HG03439 (cell line): Measurements from ENCODE around the gene HEATR1.
"Not testable (repeated sequence)": the region's sequence is repeated elsewhere in the genome, so short reads cannot be mapped to it uniquely, and the experiment has no call there.

Source experiments
- ATAC-seq: cut with Tn5 transposase; IDR thresholded peaks from one replicate; pipeline ENCODE4 v1.9.1; 2021; ENCODE audit warnings: mild to moderate bottlenecking, moderate library complexity; ENCODE audit not compliant: unreplicated experiment

HEATR1 gene

GRCh38 chr1:236515443-236515958 is 88.8 kb downstream of the HEATR1 start:
- ATAC-seq = no peak

- no peak for ATAC-seq
These were observed 89.4 kb downstream of the HEATR1 start for GRCh38 chr1:236514703-236515442.

GRCh38 chr1:236511735-236512418 is 92.4 kb downstream of the HEATR1 start:
- no peak for ATAC-seq

DNA sequence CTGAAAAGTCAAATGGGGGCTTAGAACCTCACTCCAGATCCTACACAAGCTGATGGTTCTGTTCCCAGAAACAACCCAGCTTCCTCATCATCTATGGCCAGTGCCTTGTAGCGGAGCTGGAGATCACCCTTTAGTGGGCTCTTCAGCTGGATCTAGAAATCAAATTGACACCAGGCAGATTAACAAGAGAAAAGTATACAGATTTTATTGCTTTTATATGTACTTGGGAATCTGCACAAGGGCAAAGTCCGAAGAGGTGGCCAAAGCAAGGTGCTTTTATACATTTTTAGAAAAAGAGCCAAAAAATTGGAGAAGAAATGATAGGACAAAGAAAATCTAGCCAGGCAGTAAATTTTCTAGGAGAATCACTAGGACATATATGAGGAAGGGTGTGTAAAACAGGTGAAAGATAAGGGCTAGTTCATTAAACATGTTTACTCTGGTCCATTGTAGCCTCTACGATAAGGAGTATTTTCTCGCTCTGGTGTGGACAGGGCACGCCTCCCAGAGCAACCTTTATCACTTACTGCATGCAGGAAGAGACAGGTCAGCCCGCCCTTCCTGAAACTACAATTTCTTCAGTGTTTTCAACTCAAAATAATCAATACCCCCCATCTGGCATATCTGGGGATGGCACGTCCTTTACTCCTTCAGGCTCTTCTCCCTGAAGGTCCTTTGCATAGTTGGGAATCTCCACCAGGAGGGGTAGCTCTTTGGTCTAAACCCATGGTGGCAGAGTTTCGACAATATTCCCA is 94.5 kb downstream of the HEATR1 start:
- no peak for ATAC-seq

DNA sequence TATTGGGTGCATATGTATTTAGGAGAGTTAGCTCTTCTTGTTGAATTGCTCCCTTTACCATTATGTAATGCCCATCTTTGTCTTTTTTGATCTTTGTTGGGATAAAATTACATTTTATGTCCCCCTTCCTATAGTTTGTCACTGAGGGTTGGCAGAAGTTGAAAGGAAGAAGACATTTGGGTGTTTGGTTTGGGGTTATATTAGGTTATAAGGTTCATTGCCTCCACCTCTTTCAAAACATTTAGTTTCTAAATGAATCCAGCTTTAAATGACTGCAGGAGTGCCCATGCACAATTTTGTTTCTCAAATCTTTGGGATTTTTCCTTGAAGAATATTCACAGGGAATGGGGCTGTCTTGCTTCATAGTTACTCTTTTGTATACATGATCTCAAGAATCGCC is 95.1 kb downstream of the HEATR1 start:
- ATAC-seq = no peak

DNA sequence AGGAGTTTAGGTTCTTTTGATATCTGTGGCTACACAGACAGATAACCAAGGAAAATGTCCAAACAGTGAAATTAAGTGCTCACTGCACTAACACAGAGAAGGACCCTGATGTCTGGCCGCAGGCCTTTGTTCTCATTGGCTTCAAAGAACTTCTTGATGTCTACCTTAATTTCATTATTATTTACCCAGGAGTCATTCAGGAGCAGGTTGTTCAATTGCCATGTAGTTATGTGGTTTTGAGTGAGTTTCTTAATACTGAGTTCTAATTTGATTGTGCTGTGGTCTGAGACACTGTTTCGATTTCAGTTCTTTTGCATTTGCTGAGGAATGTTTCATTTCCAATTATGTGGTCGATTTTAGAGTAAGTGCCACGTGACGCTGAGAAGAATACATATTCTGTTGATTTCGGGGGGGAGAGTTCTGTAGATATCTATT is 95.7 kb downstream of the HEATR1 start:
- ATAC-seq = no peak

DNA sequence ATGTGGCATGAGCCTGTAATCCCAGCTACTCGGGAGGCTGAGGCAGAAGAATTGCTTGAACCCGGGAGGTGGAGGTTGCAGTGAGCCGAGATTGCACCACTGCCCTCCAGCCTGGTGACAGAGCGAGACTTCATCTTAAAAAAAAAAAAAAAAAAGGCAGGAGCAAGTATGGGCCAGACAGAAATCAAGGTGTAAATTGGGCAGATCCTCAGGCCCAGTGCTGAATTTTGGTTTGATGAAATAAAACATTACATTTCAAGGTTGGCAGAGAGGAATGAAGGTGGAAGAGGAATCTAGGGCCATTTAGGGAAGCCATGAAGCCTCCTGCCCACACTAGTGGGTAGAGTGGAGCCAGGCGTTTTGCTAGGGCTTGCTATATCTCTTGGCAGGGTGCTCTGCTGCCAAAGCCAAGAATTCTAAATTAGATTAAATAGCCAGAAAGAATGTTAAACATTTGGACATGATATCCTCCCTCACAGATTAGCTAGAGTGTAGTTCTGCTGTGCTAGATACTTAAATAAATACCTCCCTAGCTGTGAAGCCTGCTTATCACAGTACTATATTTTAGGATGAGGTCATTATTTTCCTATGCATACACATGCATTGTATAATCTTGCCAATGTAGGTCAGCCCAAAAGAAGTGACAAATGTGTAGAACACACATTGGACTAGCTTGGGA is 97.2 kb downstream of the HEATR1 start:
- no peak for ATAC-seq

- not testable (repeated sequence) for ATAC-seq
These were observed 100.0 kb downstream of the HEATR1 start for GRCh38 chr1:236504338-236504737.

DNA sequence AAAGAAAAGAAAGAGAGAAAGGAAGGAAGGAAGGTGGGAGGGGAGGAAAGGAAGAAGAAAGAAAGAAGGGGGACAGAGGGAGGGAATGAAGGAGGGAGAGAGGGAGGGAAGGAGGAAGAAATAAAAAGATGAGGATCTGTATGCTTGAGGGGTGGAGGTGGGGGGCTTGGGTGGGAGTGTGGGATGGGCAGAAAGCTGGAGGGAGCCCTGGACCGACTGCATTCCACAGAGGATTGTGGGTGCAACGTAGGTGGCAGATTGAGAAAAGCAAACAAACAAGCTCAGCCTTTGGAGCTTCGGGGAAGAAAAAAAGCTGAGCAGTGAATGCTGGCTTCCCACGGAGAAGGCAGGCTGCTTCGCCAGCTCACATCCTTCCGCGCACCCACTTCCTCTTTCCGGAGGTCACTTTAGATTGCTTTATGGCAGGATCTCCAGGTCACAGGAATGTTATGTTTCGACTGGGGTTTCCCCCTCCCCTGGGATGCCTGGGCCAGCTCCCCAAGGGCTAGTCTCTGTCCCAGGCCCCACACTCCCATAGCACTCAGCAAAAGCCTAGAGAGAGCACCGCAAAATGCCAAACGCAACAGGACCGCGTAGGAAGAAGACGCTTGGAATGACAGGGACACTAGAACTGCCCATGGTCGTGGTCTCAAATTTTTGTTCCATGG is 101.2 kb downstream of the HEATR1 start:
- no peak for ATAC-seq

DNA sequence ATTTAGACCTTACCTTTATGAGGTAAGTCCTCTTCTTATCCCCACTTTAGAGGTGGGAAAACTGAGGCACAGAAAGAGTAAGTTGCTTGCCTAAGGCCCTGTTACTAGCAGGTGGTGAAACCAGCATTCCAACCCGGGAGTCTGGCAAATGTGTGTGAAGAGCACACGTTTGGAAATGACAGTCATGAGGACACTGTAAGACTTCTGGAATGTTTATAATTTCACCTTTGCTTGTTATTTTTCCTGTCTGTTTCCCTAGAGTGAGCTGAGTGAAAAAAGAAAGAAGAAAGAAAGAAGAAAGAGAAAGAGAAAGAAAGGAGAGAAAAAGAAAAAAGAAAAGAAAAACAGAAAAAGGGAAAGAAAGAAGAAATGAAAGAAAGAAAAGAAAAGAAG is 101.7 kb downstream of the HEATR1 start:
- ATAC-seq = no peak

DNA sequence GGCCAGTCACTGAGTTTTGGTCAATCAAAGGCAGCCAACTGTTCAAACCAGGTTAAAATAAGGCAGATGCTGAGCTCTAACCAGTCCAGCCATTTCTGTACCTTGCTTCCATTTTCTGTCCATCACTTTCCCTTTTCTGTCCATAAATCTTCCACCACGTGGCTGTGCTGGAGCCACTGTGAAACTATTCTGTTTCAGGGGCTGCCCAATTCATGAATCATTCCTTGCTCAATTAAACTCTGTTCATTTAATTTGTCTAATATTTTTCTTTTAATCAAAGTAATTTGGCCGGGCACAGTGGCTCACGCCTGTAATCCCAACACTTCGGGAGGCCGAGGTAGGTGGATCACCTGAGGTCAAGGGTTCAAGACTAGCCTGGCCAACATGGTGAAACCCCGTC is 103.2 kb downstream of the HEATR1 start:
- no peak for ATAC-seq
